H1 (cell line): ENCODE measurements around the gene GPLD1. TPM values are rescaled to one million over a fixed set of nuclear protein-coding genes. Genes with fewer than 3 reads are reported as not detected.

Experiments used
- GTF2F1 ChIP-seq: IDR thresholded peaks from 2 replicates; pipeline ENCODE4 v1.6.1; 2012; ENCODE audit warnings: low read depth, low read length, improper control_type of control experiment, borderline replicate concordance
- KDM1A ChIP-seq: fragments of 200-600, 300-600 bp; sonication (generic); IDR thresholded peaks from 2 replicates; pipeline ENCODE4 v1.7.1; 2016; ENCODE audit warnings: mild to moderate bottlenecking, low read length, borderline replicate concordance
- NANOG ChIP-seq: IDR thresholded peaks from 2 replicates; pipeline ENCODE4 v1.6.1; 2011; ENCODE audit warnings: low read length, low read depth, mild to moderate bottlenecking, inconsistent platforms; ENCODE audit not compliant: insufficient read depth, poor library complexity, severe bottlenecking
- SAP30 ChIP-seq: fragments of 300-600 bp; sonication (generic); IDR thresholded peaks from 2 replicates; pipeline ENCODE4 v1.7.1; 2012; ENCODE audit warnings: low read length, moderate library complexity, mild to moderate bottlenecking, inconsistent platforms; ENCODE audit not compliant: insufficient read depth, insufficient replicate concordance
- TAF7 ChIP-seq: optimal IDR thresholded peaks from 2 replicates; pipeline ENCODE3; 2011; ENCODE audit warnings: low read depth, mild to moderate bottlenecking, inconsistent platforms, low read length, moderate library complexity, borderline replicate concordance
- YY1 ChIP-seq: IDR thresholded peaks from 2 replicates; pipeline ENCODE4 v1.6.1; 2011; ENCODE audit warnings: low read depth, mild to moderate bottlenecking, low read length
- polyA plus RNA-seq, 7 experiments: library from polyadenylated mRNA; depleted of rRNA in 3 of 7; stranded (reverse) in 5 of 7; unstranded in 2 of 7; fragments of >200 nt in 5 of 7; fragments of 200-250 nt in 2 of 7; gene quantifications; 1 replicate in 5 of 7; 2 replicates in 1 of 7; 4 replicates in 1 of 7; pipeline versions ENCODE4 v1.2.1 to v1.2.3, GENCODE V29; 2011 to 2013; ENCODE audit warnings: missing spikeins in 2 of 7, mixed read lengths in 2 of 7
- total RNA-seq: library from RNA; stranded (reverse); fragmentation: NEBNext Ultra II Directional; extraction: Animal tissue kit (Norgen Biotek cat#: 25700); gene quantifications from 2 replicates; pipeline ENCODE4 v1.2.1, GENCODE V29; 2021
- TF ChIP-seq, protein P1 (sequence below): fragments of 300-600 bp; sonication (generic); IDR thresholded peaks from 2 replicates; pipeline ENCODE4 v1.7.1; 2012; ENCODE audit warnings: low read length, moderate library complexity, mild to moderate bottlenecking, inconsistent platforms; ENCODE audit not compliant: insufficient replicate concordance
- TF ChIP-seq, protein P2 (sequence below): IDR thresholded peaks from 2 replicates; pipeline ENCODE4 v1.6.1; 2011; ENCODE audit warnings: low read length, improper control_type of control experiment

GPLD1 gene
- total and polyA plus RNA-seq, 2 of the 8 experiments (the other 6 are each of a cell fraction or from before 2014, with no cell fraction given), result 3.7 to 5.3 TPM

- TF ChIP-seq, protein P1, sequence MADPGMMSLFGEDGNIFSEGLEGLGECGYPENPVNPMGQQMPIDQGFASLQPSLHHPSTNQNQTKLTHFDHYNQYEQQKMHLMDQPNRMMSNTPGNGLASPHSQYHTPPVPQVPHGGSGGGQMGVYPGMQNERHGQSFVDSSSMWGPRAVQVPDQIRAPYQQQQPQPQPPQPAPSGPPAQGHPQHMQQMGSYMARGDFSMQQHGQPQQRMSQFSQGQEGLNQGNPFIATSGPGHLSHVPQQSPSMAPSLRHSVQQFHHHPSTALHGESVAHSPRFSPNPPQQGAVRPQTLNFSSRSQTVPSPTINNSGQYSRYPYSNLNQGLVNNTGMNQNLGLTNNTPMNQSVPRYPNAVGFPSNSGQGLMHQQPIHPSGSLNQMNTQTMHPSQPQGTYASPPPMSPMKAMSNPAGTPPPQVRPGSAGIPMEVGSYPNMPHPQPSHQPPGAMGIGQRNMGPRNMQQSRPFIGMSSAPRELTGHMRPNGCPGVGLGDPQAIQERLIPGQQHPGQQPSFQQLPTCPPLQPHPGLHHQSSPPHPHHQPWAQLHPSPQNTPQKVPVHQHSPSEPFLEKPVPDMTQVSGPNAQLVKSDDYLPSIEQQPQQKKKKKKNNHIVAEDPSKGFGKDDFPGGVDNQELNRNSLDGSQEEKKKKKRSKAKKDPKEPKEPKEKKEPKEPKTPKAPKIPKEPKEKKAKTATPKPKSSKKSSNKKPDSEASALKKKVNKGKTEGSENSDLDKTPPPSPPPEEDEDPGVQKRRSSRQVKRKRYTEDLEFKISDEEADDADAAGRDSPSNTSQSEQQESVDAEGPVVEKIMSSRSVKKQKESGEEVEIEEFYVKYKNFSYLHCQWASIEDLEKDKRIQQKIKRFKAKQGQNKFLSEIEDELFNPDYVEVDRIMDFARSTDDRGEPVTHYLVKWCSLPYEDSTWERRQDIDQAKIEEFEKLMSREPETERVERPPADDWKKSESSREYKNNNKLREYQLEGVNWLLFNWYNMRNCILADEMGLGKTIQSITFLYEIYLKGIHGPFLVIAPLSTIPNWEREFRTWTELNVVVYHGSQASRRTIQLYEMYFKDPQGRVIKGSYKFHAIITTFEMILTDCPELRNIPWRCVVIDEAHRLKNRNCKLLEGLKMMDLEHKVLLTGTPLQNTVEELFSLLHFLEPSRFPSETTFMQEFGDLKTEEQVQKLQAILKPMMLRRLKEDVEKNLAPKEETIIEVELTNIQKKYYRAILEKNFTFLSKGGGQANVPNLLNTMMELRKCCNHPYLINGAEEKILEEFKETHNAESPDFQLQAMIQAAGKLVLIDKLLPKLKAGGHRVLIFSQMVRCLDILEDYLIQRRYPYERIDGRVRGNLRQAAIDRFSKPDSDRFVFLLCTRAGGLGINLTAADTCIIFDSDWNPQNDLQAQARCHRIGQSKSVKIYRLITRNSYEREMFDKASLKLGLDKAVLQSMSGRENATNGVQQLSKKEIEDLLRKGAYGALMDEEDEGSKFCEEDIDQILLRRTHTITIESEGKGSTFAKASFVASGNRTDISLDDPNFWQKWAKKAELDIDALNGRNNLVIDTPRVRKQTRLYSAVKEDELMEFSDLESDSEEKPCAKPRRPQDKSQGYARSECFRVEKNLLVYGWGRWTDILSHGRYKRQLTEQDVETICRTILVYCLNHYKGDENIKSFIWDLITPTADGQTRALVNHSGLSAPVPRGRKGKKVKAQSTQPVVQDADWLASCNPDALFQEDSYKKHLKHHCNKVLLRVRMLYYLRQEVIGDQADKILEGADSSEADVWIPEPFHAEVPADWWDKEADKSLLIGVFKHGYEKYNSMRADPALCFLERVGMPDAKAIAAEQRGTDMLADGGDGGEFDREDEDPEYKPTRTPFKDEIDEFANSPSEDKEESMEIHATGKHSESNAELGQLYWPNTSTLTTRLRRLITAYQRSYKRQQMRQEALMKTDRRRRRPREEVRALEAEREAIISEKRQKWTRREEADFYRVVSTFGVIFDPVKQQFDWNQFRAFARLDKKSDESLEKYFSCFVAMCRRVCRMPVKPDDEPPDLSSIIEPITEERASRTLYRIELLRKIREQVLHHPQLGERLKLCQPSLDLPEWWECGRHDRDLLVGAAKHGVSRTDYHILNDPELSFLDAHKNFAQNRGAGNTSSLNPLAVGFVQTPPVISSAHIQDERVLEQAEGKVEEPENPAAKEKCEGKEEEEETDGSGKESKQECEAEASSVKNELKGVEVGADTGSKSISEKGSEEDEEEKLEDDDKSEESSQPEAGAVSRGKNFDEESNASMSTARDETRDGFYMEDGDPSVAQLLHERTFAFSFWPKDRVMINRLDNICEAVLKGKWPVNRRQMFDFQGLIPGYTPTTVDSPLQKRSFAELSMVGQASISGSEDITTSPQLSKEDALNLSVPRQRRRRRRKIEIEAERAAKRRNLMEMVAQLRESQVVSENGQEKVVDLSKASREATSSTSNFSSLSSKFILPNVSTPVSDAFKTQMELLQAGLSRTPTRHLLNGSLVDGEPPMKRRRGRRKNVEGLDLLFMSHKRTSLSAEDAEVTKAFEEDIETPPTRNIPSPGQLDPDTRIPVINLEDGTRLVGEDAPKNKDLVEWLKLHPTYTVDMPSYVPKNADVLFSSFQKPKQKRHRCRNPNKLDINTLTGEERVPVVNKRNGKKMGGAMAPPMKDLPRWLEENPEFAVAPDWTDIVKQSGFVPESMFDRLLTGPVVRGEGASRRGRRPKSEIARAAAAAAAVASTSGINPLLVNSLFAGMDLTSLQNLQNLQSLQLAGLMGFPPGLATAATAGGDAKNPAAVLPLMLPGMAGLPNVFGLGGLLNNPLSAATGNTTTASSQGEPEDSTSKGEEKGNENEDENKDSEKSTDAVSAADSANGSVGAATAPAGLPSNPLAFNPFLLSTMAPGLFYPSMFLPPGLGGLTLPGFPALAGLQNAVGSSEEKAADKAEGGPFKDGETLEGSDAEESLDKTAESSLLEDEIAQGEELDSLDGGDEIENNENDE, result no peak
- TF ChIP-seq TAF7, result no peak
- no peak for TF ChIP-seq GTF2F1
- TF ChIP-seq NANOG, result no peak
- TF ChIP-seq KDM1A, result no peak
- no peak for TF ChIP-seq SAP30
- TF ChIP-seq YY1, result no peak
- TF ChIP-seq, protein P2, sequence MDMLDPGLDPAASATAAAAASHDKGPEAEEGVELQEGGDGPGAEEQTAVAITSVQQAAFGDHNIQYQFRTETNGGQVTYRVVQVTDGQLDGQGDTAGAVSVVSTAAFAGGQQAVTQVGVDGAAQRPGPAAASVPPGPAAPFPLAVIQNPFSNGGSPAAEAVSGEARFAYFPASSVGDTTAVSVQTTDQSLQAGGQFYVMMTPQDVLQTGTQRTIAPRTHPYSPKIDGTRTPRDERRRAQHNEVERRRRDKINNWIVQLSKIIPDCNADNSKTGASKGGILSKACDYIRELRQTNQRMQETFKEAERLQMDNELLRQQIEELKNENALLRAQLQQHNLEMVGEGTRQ, result no peak
Measured at GRCh38 chr6:24385536-24386269, 103.7 kb downstream of the GPLD1 start (continued).
